Measurements from ENCODE around the gene HGF. TPM values are rescaled to one million over a fixed set of nuclear protein-coding genes. Genes with fewer than 3 reads are reported as not detected.

Gene HGF
- total and polyA plus RNA-seq, 2 of the 8 experiments (the other 6 are each of a cell fraction or from before 2014, with no cell fraction given): 0.05 to 0.60 TPM

DNA sequence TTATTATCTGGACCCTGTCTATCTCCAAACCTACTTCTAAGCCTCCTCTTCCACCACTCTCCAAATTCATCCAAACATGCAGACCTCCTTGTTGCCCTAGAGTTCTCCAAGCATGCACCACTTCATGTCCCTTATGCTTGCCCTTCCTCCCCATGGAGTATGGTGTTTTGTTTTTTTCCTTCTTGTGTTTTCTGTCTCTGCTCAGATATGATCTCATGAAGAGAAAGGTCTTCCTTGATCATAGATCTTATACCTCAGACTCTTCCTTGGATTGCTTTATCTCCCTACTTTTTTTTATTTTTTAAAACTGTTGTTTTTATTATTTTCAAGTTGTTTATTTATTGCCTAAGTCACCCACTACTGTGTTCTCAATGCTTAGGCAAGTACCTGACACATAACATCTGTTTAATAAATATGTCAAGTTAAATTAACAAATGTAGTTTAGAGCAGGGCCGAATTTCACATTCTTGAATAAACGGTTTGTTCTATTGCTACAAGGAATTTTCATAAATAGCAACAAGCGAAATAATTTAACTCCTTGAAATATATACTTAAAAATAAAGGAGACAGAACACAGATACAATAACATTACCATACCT is 84.5 kb downstream of the HGF start:
- no peak overlapping the region for H2BK20ac ChIP-seq (ENCODE audit: low read length)
- no peak overlapping the region for H4K5ac ChIP-seq (ENCODE audit: insufficient read length, low read depth, low read length)
- H3K27me3 ChIP-seq (replicated peaks in 1 of 4; ENCODE audit: control insufficient read depth in 3 of 4, extremely low read depth in 1 of 4, insufficient read depth in 3 of 4, low read length in 3 of 4): no peaks in the 10 kb centered on the region
- no peak overlapping the region for H3K27ac ChIP-seq (ENCODE audit: low read depth, low read length)
- no peak overlapping the region for H4K8ac ChIP-seq (ENCODE audit: extremely low read depth, insufficient read depth, low read length)
- H2AK5ac ChIP-seq (ENCODE audit: low read depth, low read length): no peak overlapping the region; the same call in 1 of the 2 replicates
- no peaks in the 10 kb centered on the region for H3K36me3 ChIP-seq (ENCODE audit: control insufficient read depth in 2 of 4, insufficient read depth in 4 of 4, low read length in 3 of 4)
- DNase-seq (ENCODE audit: low read depth in 1 of 2, low spot score in 2 of 2) (no peak), FAIRE-seq (no peak)
- 91% methylated on average over 3 of the region's 3 CpGs; no CpG with 5 or more reads in 1 of the 2 experiments for WGBS, 2 experiments (ENCODE audit: extremely low coverage in 1 of 2, insufficient coverage in 1 of 2, insufficient read length in 1 of 2, insufficient replicate concordance in 2 of 2, low coverage in 1 of 2, low lambda C conversion rate in 2 of 2, missing lambda C conversion rate in 1 of 2)
- no peak overlapping the region for H2BK5ac ChIP-seq (ENCODE audit: low read depth, low read length)
- H4K20me1 ChIP-seq (replicated peaks in 1 of 2; ENCODE audit: control insufficient read depth in 1 of 2, insufficient read depth in 2 of 2, low read length in 2 of 2): no peaks in the 10 kb centered on the region
- no peak overlapping the region for H2BK12ac ChIP-seq (ENCODE audit: low read depth, low read length)
- no peak overlapping the region for H3K4me3 ChIP-seq (ENCODE audit: extremely low read depth in 1 of 4, insufficient read depth in 2 of 4, low read depth in 3 of 4, low read length in 4 of 4)
- no peak overlapping the region for H3K14ac ChIP-seq (ENCODE audit: insufficient read length)
- no peak overlapping the region for H2BK120ac ChIP-seq (replicated peaks; ENCODE audit: low read depth, low read length)
- ChIA-PET CTCF (ENCODE audit: partially characterized antibody) (interaction anchor here (1.0 to 1.5 kb wide), 2 partner anchors 14 to 21 kb away, joined by 3 read pairs; no protein-coding TSS in a partner anchor), POLR2A (ENCODE audit: partially characterized antibody) (no interaction called here)
- H3K4ac ChIP-seq (replicated peaks; ENCODE audit: insufficient read length, low read depth, low read length): no peak overlapping the region
- no peaks in the 10 kb centered on the region for H3K79me2 ChIP-seq (ENCODE audit: control insufficient read depth in 1 of 2, insufficient read depth in 2 of 2, low read length in 2 of 2)
- no peak overlapping the region for H4K91ac ChIP-seq (replicated peaks; ENCODE audit: insufficient read length, low read length)
- H3K79me1 ChIP-seq (ENCODE audit: low read depth, low read length): no peaks in the 10 kb centered on the region
- no peak overlapping the region for H3K56ac ChIP-seq (replicated peaks; ENCODE audit: insufficient read length, low read depth, low read length)
- H3K4me2 ChIP-seq (ENCODE audit: insufficient read depth in 1 of 2, low read depth in 2 of 2, low read length in 2 of 2): no peak overlapping the region
- H2BK15ac ChIP-seq (ENCODE audit: low read length): no peak overlapping the region
- peaks cover 0 to 8% (median 4%) of the 10 kb centered on the region in 4 experiments; a peak in 2 of 7 replicates for H3K4me1 ChIP-seq (replicated peaks in 1 of 4; ENCODE audit: control insufficient read depth in 3 of 4, insufficient read depth in 4 of 4, low read length in 3 of 4)
- no peaks in the 10 kb centered on the region for H3K23me2 ChIP-seq (ENCODE audit: low read depth, low read length)
- no peak overlapping the region; the same call in 1 of the 2 replicates for H3K18ac ChIP-seq (ENCODE audit: extremely low read depth, low read length)
- H3K23ac ChIP-seq (ENCODE audit: insufficient read length): no peak overlapping the region
- H3K9ac ChIP-seq (replicated peaks in 1 of 4; ENCODE audit: extremely low read depth in 1 of 4, low read depth in 3 of 4, low read length in 3 of 4): no peak overlapping the region
- H2AFZ ChIP-seq (ENCODE audit: low read length): peak overlapping the region; percentile 47
- H3K9me3 ChIP-seq (ENCODE audit: insufficient read depth in 2 of 2, low read depth in 1 of 2, low read length in 1 of 2): no peaks in the 10 kb centered on the region
- TF ChIP-seq, protein P1, sequence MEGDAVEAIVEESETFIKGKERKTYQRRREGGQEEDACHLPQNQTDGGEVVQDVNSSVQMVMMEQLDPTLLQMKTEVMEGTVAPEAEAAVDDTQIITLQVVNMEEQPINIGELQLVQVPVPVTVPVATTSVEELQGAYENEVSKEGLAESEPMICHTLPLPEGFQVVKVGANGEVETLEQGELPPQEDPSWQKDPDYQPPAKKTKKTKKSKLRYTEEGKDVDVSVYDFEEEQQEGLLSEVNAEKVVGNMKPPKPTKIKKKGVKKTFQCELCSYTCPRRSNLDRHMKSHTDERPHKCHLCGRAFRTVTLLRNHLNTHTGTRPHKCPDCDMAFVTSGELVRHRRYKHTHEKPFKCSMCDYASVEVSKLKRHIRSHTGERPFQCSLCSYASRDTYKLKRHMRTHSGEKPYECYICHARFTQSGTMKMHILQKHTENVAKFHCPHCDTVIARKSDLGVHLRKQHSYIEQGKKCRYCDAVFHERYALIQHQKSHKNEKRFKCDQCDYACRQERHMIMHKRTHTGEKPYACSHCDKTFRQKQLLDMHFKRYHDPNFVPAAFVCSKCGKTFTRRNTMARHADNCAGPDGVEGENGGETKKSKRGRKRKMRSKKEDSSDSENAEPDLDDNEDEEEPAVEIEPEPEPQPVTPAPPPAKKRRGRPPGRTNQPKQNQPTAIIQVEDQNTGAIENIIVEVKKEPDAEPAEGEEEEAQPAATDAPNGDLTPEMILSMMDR (IDR thresholded peaks at IDR 0.05; ENCODE audit: control extremely low read depth in 1 of 3, insufficient read depth in 1 of 3, low read depth in 1 of 3, low read length in 3 of 3): no peak
- TF ChIP-seq NRF1 (IDR thresholded peaks at IDR 0.05; ENCODE audit: low read depth, low read length): no peak
- TF ChIP-seq CHD2 (IDR thresholded peaks at IDR 0.05; ENCODE audit: low read length): no peak
- no peak for TF ChIP-seq EGR1 (IDR thresholded peaks at IDR 0.05; ENCODE audit: borderline replicate concordance, low read depth, low read length)
- TF ChIP-seq FOSL1 (IDR thresholded peaks at IDR 0.05; ENCODE audit: insufficient read depth, low read depth, low read length): no peak
- TF ChIP-seq, protein P2, sequence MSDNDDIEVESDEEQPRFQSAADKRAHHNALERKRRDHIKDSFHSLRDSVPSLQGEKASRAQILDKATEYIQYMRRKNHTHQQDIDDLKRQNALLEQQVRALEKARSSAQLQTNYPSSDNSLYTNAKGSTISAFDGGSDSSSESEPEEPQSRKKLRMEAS (IDR thresholded peaks at IDR 0.05): no peak
- TF ChIP-seq, protein P3, sequence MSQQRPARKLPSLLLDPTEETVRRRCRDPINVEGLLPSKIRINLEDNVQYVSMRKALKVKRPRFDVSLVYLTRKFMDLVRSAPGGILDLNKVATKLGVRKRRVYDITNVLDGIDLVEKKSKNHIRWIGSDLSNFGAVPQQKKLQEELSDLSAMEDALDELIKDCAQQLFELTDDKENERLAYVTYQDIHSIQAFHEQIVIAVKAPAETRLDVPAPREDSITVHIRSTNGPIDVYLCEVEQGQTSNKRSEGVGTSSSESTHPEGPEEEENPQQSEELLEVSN (IDR thresholded peaks at IDR 0.05): no peak
- no peak for TF ChIP-seq TCF12 (IDR thresholded peaks at IDR 0.05; ENCODE audit: low read depth, low read length)
- no peak for TF ChIP-seq ATF3 (IDR thresholded peaks at IDR 0.05; ENCODE audit: insufficient read depth, low read depth, low read length)
